HFFc6 (cell line): Measurements from ENCODE around the gene CFAP77. TPM values are rescaled to one million over a fixed set of nuclear protein-coding genes. Genes with fewer than 3 reads are reported as not detected.

Experiments
- DNase-seq: peaks from one replicate; pipeline ENCODE4 v3.0.0-alpha.2; 2018
- H3K27ac Mint-ChIP-seq: 2 replicates; pipeline ENCODE4 v1.8.0; 2020; ENCODE audit warnings: mild to moderate bottlenecking, mixed read lengths
- H3K27me3 Mint-ChIP-seq: 2 replicates; pipeline ENCODE4 v1.8.0; 2021; ENCODE audit warnings: mild to moderate bottlenecking, moderate library complexity, mixed read lengths; ENCODE audit not compliant: insufficient read depth
- H3K36me3 Mint-ChIP-seq: 2 replicates; pipeline ENCODE4 v1.8.0; 2021; ENCODE audit warnings: low read depth, mixed read lengths
- H3K4me1 Mint-ChIP-seq: 2 replicates; pipeline ENCODE4 v1.8.0; 2020; ENCODE audit warnings: low read depth, mixed read lengths
- H3K4me3 Mint-ChIP-seq: 2 replicates; pipeline ENCODE4 v1.8.0; 2020; ENCODE audit warnings: mild to moderate bottlenecking, moderate library complexity, mixed read lengths
- H3K9me3 Mint-ChIP-seq: 2 replicates; pipeline ENCODE4 v1.8.0; 2020; ENCODE audit warnings: mild to moderate bottlenecking, mixed read lengths
- total RNA-seq, 6 experiments: library from RNA; stranded (reverse); fragmentation: NEBNext Ultra II Directional; extraction: Animal tissue kit (Norgen Biotek cat#: 25700); gene quantifications; 2 replicates in 1 of 6; 3 replicates in 5 of 6; pipeline ENCODE4 v1.2.3, GENCODE V29; 2021
- TF ChIP-seq, protein P1 (sequence below): fragments of 200-600 bp; sonication (generic); IDR thresholded peaks from 2 replicates; pipeline ENCODE4 v1.5.0; 2021; ENCODE audit warnings: antibody characterized with exemption, mild to moderate bottlenecking

CFAP77 gene
- total RNA-seq, 6 experiments from 2014 or later: not detected

DNA sequence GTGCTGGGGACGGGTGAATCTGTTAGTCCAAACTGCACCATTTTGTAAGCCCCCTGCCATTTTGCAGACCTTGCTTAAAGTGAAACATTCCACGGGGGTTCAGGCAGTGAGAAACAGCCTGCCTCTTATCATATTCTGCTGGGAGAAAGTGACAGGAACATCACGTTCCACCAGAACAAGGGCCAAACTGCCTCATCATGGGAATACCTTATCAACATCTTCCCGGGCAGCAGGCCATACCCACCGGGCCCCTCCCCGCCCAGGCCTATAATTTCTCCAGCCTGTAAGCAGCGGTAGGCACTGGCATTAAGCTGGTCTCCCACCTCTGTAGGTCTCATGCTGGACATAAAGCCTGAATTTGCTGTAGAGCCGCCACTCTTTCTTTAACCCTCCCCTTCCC is 1.5 kb upstream of the CFAP77 start:
- Mint-ChIP-seq H3K36me3 (no peaks in the 10 kb centered on the region), H3K4me1 (peaks cover 33% of the 10 kb centered on the region), H3K9me3 (no peaks in the 10 kb centered on the region), H3K27me3 (peaks cover 11% of the 10 kb centered on the region), H3K27ac (no peak overlapping the region), H3K4me3 (no peak overlapping the region)
- no peak for DNase-seq
- TF ChIP-seq, protein P1, sequence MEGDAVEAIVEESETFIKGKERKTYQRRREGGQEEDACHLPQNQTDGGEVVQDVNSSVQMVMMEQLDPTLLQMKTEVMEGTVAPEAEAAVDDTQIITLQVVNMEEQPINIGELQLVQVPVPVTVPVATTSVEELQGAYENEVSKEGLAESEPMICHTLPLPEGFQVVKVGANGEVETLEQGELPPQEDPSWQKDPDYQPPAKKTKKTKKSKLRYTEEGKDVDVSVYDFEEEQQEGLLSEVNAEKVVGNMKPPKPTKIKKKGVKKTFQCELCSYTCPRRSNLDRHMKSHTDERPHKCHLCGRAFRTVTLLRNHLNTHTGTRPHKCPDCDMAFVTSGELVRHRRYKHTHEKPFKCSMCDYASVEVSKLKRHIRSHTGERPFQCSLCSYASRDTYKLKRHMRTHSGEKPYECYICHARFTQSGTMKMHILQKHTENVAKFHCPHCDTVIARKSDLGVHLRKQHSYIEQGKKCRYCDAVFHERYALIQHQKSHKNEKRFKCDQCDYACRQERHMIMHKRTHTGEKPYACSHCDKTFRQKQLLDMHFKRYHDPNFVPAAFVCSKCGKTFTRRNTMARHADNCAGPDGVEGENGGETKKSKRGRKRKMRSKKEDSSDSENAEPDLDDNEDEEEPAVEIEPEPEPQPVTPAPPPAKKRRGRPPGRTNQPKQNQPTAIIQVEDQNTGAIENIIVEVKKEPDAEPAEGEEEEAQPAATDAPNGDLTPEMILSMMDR: no peak

DNA sequence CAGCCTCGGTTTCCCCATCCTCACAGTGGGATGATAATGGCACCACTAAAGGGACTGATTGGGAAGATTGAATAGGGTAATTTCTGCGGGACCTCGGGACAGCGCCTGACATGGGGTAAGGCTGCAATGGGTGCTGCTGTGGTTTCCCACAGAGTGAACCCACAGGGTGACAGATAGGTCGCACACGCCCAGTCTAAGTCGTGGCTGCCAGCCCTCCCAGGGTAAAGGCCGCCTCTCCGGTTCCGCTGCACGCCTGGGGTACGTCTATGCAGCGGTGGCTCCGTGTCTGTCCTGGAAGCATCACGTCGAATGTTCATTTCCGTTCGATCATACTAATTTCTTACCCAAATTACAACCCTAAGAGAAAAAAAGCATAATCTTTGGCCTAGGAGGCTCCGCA is 631 bp downstream of the CFAP77 start:
- DNase-seq: no peak
- Mint-ChIP-seq H3K36me3 (no peaks in the 10 kb centered on the region), H3K27ac (no peak overlapping the region)

GRCh38 chr9:132411091-132411508 is 1.1 kb downstream of the CFAP77 start:
- DNase-seq: no peak
- H3K27me3 Mint-ChIP-seq: peaks cover 32% of the 10 kb centered on the region
- no peak overlapping the region; the same call in 1 of the 2 replicates for H3K4me3 Mint-ChIP-seq
- TF ChIP-seq, protein P1: peak; percentile 72
- H3K9me3 Mint-ChIP-seq: no peaks in the 10 kb centered on the region
- H3K4me1 Mint-ChIP-seq: peaks cover 17% of the 10 kb centered on the region
- no peak overlapping the region for H3K27ac Mint-ChIP-seq
- no peaks in the 10 kb centered on the region for H3K36me3 Mint-ChIP-seq

More for the DNA sequence above, 631 bp downstream of the CFAP77 start:
- Mint-ChIP-seq H3K4me1 (peaks cover 22% of the 10 kb centered on the region), H3K9me3 (no peaks in the 10 kb centered on the region), H3K4me3 (no peak overlapping the region; the same call in 1 of the 2 replicates), H3K27me3 (peaks cover 29% of the 10 kb centered on the region)
- TF ChIP-seq, protein P1: no peak

DNA sequence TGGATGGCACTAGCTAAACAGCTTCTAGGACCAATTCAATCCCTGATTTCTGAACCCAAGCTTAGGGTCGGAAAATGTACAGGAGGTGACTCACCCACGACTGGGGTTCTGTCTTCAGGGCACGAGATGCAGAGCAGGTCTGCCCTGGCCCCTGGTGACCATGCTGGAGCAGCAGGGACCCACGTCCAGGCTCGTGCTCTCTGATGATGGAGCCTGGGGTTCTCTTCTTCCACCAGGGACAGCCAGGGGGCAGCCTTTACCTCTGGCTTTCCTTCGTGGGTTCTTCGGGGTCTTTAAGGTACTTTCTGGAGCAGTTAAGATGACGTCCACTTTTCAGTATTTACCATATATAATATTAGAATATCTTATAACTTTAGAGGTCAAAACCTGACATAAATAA is 2.1 kb downstream of the CFAP77 start:
- Mint-ChIP-seq H3K4me1 (peaks cover 11% of the 10 kb centered on the region), H3K9me3 (no peaks in the 10 kb centered on the region), H3K27ac (no peak overlapping the region), H3K4me3 (no peak overlapping the region), H3K36me3 (no peaks in the 10 kb centered on the region), H3K27me3 (peaks cover 36% of the 10 kb centered on the region)
- TF ChIP-seq, protein P1: peak; percentile 81
- DNase-seq: peak; percentile 3

DNA sequence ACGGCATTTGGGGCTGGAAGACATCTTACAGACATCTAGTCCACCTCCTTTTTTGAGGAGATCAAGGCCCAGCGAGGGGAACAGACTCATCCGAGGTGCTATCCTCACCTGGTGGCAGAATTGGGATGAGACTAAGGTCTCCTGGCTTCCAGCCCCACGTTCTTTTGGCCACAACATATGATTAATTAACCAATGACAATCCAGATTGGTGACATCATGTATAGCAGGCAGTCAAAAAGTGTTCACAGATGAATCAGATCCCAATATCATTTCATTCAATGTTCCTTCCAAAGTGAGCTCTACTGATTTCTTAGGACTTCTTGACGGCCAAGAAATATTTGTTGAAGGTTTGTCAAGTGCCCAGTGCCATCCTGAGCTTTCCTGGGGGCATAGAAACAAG is 3.9 kb downstream of the CFAP77 start:
- Mint-ChIP-seq H3K36me3 (no peaks in the 10 kb centered on the region), H3K9me3 (no peaks in the 10 kb centered on the region), H3K4me3 (no peak overlapping the region), H3K27ac (no peak overlapping the region), H3K4me1 (peaks cover 9% of the 10 kb centered on the region; the same call in 1 of the 2 replicates), H3K27me3 (peaks cover 51% of the 10 kb centered on the region)
- TF ChIP-seq, protein P1: no peak
- no peak for DNase-seq

DNA sequence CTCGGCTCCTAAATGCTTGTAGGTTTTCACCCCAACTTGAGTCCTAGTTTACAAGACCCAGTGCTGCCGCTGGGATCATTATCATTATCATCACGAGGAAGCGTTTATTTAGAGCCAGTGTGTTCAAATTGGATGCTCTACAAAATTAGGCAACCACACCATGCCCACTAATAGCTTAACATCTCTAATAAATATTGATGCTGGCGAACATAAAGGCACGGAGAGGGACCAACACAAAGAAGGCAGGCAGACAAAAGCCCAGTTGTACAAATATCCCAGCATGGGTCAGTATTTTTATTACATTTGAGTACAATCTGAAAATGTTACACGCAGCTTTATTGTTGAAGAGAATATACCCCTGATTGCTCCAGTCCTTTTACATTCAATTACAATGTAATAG is 4.7 kb downstream of the CFAP77 start:
- DNase-seq: no peak
- H3K27me3 Mint-ChIP-seq: peaks cover 48% of the 10 kb centered on the region
- peak overlapping the region; percentile 66 for H3K4me3 Mint-ChIP-seq
- TF ChIP-seq, protein P1: no peak
- peaks cover 5% of the 10 kb centered on the region; the same call in 1 of the 2 replicates for H3K4me1 Mint-ChIP-seq
- no peak overlapping the region for H3K27ac Mint-ChIP-seq
- H3K9me3 Mint-ChIP-seq: no peaks in the 10 kb centered on the region
- no peaks in the 10 kb centered on the region for H3K36me3 Mint-ChIP-seq
